ENCODE measurements around the gene PRIM1.

The PRIM1 gene

DNA sequence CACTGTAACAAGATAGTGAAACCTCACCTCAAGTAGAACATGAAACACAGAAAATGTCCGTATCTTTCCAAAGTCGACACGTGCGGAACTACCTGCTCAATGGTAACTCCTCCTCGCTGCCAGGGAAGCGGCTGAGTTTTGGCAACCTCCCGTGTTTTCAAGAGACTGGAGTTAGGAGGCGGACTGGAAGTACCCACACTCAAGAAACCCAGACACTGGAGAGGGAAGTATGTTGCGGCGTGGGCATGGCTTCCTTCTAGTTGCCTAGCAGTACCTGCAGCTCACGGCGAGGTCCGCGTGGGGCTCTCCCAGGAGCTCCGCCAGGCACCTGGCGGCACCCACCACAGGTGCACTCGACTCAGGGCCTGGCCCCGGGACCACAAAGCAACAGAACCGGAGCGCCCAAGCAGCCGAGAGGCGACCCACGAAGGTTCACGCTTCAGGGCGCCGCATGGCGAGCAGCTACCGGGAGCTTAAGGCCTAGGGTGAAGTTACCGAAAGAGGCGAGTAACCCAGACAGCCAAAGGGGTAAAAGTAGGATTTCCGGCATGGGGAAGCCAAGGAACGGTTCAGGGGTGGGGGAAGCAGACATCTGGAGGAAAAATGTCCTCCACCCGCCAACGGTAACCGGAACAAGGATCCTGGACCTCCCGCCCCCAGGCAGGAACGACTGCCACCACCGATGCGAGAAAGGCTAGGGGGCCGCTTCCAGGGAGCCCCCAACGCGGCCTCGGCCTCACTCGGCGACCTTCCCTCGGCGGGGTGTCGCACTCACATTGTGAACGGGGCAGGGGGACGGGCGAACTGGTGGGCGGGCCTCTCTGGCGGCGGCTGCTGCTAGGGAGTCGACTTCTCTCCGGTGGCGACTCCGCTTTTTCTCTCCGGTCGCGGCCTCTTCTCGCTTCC, 64.6 kb downstream of the PRIM1 start (continued):
- TF ChIP-seq ZBTB10 (tag by site-specific recombination; IDR thresholded peaks at IDR 0.05), result peak; percentile 77; the same call in 1 of the 2 replicates
- peak; percentile 77 for TF ChIP-seq ZNF121 (tag by site-specific recombination; IDR thresholded peaks at IDR 0.05)
- TF ChIP-seq KLF16 (tag by site-specific recombination; IDR thresholded peaks at IDR 0.05), result peak; percentile 17
- TF ChIP-seq ZBTB48 (tag by site-specific recombination; IDR thresholded peaks at IDR 0.05), result peak; percentile 71
- 0 out of 2 replicates have a peak, but pooled peaks have one; percentile 35 for TF ChIP-seq SCRT2 (tag by site-specific recombination; IDR thresholded peaks at IDR 0.05)
- 0 out of 2 replicates have a peak, but pooled peaks have one; percentile 22 for TF ChIP-seq ZNF580 (tag by site-specific recombination; IDR thresholded peaks at IDR 0.05)
- peak; percentile 24; the same call in 1 of the 2 replicates for TF ChIP-seq YY1 (tag by site-specific recombination; IDR thresholded peaks at IDR 0.05)
- peak; percentile 38; the same call in 1 of the 2 replicates for TF ChIP-seq ZNF645 (tag by site-specific recombination; IDR thresholded peaks at IDR 0.05)
- peak; percentile 70 for TF ChIP-seq ZIC2 (tag by site-specific recombination; IDR thresholded peaks at IDR 0.05)
- TF ChIP-seq ZNF518A (tag by site-specific recombination; conservative IDR thresholded peaks at IDR 0.05; ENCODE audit: low read depth), result no peak
- peak; percentile 34; the same call in 1 of the 2 replicates for TF ChIP-seq ZNF561 (tag by site-specific recombination; IDR thresholded peaks at IDR 0.05; ENCODE audit: borderline replicate concordance)
- TF ChIP-seq ZFP37 (tag by site-specific recombination; IDR thresholded peaks at IDR 0.05), result peak; percentile 76
- 0 out of 2 replicates have a peak, but pooled peaks have one; percentile 6 for TF ChIP-seq ZNF394 (tag by site-specific recombination; IDR thresholded peaks at IDR 0.05; ENCODE audit: borderline replicate concordance)
- TF ChIP-seq TCF7L2 (IDR thresholded peaks at IDR 0.05; ENCODE audit: borderline replicate concordance, low read depth, low read length), result no peak
- peak; percentile 86 for TF ChIP-seq ZNF335 (tag by site-specific recombination; conservative IDR thresholded peaks at IDR 0.05)
- TF ChIP-seq SP7 (tag by site-specific recombination; IDR thresholded peaks at IDR 0.05), result no peak
- TF ChIP-seq ZBTB11 (tag by site-specific recombination; conservative IDR thresholded peaks at IDR 0.05; ENCODE audit: low read depth), result peak; percentile 47
